Endometrium (tissue), 2 donors: ENCODE data around the gene C2orf92.
"Not testable (repeated sequence)": the region's sequence is repeated elsewhere in the genome, so short reads cannot be mapped to it uniquely, and the experiment has no call there.

ENCODE experiments used
- FAIRE-seq: peaks from 2 replicates; lab custom pipeline; 2012; peaks lifted over from hg19 to GRCh38; lab: Jason Lieb, UNC
- donor health status: control.
- donor health status: control.

The C2orf92 gene

GRCh38 chr2:97695744-97696143 is 26.2 kb downstream of the C2orf92 start:
- no peak for FAIRE-seq

GRCh38 chr2:97697252-97698235 is 28.0 kb downstream of the C2orf92 start:
- peak; percentile 91 for FAIRE-seq

DNA sequence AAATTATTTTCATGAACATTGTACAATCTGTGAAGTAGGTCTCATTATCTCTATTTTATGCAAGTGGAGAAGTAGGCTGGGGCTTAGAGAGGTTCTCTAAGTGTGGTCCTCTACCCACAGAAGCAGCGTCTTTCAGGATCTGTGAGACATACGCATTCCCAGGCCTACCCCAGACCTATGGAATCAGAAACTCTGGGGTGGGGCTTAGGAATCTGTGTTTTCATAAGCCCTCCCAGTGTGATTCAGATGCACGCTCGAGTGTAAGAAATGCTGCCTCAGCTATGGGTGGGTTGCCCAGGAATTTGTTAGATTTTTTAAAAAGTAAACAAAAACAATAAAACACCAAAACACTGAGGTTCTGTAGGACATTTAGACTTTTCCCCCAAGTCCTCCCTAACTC is 29.0 kb downstream of the C2orf92 start:
- FAIRE-seq: no peak

DNA sequence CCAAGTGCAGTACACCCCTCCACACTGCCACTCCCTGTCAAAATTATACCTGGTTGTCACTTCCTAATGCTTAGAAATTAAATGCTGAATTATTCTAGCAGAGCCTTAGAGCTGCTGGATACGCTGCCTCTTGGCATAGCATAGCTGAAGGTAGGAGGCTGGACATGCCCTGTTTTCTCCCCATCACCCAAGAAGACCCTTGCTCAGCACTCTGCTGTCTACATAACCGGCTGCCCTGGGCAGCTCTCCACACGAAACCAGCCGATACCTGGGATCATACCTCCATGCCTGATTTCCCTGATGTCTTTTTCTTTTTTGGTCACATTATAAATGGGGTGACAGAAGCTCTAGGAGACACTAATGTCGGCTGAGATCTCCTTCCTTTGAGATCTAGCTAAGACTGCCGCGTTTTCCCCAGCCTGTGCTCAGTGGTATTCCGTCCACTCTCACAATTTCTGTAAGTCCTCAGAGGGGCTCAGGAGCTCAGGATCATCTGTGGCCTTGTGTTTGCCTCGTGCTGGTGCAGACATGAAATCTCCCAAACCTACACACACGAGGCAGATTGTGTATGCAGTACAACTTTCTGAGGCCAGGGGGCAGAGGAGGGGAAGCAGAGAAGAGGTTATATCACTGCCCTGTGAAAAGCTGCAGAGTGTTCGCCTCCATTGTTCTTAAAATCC is 30.4 kb downstream of the C2orf92 start:
- no peak for FAIRE-seq

DNA sequence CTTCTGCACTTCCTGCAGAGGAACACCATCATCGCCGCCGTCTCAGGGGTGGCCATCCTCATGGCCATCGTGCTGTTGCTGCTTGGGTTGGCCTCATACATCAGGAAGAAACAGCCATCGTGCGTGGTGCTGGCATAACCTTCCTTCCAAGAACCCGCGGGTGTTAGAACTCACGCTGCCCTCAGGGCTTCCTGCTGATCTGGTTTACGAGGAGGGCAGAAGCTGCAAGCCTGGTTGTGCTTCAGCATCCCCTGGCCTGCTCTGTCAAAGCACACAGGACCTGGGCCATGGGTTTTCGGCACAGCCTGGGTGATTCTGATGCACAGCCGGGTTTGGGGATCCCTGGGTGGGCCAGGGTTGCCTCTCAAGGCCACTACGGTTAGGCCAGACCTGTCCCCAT is 31.7 kb downstream of the C2orf92 start:
- no peak for FAIRE-seq

- no peak for FAIRE-seq
Observed at GRCh38 chr2:97701851-97702465, 32.4 kb downstream of the C2orf92 start.

GRCh38 chr2:97702731-97703470 is 33.4 kb downstream of the C2orf92 start:
- no peak for FAIRE-seq

GRCh38 chr2:97703741-97704140 is 34.2 kb downstream of the C2orf92 start:
- no peak for FAIRE-seq

DNA sequence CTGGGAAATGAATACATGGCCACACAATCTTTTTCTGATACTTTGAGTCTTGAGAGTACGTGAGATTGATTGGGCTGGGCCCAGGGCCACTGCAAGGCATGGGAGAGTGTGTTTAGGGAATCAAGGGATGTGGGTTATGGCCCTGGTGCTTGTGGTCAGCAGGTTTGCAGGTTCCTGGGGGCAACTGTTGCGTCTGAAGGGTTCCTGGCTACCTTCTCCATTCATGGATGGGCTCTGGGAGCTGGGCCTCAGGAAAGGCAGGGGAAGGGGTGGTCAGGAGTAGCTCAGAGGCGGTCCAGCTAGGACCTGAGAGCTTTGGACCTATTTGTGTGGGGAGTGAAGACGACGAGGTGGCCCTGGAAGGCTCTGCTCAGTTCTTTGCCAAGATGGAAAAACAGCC is 35.5 kb downstream of the C2orf92 start:
- FAIRE-seq: no peak

GRCh38 chr2:97706112-97706511 is 36.6 kb downstream of the C2orf92 start:
- FAIRE-seq: no peak

DNA sequence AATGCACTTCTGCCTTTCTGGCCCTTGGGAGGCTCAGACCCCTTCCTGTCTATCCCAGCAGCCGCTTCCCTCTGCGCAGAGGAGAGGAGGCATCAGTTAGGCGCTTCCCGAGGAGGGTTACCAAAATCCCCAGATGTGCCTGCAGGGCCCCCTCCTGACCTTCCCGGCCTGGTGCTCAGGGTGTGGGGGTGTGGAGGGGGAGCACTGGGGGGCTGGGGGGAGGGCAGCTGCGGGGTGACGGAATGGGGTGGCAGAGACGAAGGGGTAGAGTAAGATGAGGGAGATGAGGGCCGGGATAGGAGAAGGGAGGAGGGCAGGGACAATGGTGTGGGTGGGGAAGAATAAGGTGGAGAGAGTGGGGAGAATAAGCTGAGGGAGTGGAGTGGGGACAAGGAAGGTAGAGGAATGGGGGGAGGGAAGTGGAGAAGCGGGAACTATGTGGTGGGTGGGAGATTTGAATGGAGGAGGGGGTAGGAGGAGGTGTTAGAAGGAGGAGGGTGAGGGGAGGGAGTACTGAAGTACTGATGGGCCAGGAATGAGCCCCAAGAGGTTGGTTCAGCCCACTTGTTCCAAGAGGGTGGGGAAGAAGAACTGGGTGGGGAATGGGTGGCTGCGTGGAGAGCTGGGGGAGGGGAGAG is 37.3 kb downstream of the C2orf92 start:
- FAIRE-seq: no peak

DNA sequence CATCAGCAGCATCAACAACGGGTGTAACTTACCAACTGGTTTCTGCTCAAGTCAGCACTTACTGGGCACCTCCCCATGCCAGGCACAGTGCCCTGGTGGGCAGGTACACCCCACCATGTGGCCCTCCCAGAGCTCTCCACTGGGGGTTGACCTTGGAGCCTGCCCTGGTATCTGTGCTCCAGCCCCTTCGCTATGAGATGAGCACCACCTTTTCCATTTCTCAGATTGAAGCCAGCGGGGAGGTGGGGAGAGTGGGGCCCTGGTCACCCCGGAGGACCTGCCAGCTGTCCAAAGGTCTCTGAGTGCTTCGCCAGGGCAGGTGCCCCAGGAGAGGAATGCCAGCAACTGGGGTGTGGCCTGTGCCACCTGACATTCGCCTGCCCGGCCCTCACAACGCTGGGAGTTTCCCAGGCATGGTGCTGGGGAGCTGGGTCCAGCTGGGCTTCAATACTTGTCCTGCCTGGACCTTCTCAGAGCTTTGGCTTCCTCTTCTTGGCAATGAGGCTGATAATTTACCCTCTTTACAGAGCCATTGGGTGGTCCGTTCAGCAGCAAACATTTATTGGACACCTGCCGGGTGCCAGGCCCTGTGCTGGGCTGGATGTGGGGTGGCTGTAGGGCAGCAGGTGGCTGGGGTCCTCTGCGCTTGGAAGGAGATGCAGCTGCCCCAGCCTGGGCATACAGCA is 38.0 kb downstream of the C2orf92 start:
- FAIRE-seq: no peak

DNA sequence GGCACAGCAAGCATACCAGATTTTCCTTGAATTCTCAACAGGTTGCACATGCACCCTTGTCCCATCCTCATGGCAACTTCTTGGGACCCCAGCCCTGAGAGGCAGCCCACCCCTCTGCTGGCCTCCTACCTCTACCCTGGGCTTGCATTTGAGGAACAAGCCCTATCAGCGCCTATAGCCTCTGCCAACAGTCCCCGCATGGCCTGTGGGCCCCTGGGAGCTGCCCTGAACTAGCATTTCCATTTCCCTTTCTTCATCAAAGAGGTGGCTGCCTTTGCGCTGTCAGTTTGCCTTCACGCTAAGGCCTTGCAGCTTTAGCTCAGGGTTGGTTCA is 38.5 kb downstream of the C2orf92 start:
- no peak for FAIRE-seq

DNA sequence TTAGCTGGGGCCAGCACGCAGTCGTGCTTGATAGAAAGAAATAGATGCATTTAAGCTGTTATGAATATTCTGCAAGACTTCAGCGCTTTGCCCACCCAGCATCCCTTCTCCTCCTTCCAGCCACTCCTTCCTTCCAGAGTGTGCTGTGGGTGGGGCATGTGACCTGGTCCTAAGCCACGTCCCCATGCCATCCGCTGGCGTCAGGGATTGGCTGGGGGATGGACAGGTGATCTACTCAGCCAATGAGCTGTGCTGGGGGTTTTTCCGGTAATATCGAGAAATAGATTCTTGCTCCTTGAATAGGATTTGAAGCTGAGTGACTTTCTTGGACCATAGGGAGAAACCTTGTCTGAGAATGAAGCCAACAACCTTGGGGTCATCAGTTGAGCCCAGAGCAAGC is 39.1 kb downstream of the C2orf92 start:
- FAIRE-seq: no peak

DNA sequence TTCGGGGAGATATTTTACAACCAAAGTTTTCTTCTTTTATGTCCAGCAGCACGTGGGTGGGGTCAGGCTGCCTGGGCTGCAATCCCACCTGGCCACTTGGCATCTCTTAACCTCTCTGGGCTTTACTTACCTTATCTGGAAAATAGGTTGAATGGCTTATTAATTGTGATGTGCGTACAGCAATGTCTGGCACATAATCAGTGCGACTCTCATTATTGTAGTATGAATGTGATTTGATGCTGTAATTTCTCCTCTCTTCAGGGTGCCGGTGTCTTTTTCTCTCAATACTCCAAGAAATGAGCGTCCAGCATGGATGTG is 41.8 kb downstream of the C2orf92 start:
- FAIRE-seq: no peak

DNA sequence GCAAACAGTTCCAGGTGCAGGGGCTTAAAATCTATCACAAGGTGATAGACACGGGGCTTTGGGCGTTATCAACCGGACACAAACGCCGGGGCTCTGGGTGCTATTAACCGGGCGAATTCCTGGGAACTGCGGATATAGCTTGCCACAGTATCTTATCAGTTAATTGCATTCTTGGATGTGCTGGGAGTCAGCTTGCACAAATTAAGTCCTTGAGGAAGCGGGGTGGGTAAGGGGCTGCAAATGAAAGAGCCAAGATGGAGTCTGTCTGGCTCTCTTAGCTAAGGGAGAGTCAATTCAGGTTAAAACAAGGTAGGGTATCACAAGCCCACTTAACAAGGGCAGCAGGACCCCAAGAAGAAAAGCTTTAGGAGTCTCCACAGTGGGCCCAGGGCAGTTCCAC is 42.7 kb downstream of the C2orf92 start:
- FAIRE-seq: not testable (repeated sequence)

GRCh38 chr2:97712693-97713295 is 43.3 kb downstream of the C2orf92 start:
- FAIRE-seq: no peak

DNA sequence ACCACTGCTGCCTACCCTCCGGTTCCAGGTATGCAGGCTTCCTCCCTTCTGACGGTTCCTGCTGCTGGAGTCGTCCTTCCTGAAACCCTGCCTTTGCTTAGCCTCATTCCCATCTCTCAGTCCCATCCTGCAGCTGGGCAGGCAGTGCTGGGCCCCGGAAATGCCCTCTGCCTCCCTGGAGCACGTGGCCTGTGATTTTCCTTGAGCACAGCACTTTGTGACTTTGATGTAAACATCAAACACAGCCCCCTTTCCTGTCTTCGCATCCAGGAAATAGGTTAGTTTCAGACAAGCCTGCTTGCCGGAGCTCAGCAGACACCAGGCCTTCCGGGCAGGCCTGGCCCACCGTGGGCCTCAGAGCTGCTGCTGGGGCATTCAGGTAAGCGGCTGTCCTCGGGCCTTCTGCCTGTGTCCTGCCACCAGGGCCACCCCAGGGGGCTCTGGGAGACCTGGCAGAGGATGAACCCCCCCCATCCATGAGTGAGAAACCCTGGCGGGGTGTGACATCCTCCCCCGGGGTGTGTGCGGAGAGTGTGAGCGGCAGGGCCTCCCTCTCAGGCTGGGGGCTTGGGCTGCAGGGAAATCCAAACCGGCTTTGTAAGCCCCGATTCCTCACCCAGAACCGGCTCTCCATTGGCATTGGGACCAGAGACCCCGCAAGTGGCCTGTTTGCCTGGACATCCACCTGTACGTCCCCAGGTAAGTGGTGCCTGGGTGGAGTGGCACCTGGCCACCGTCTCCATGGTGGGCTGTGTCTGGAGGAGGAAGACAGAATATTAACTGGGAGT is 44.0 kb downstream of the C2orf92 start, which contains the start of gene ZAP70:
Gene ZAP70, plus strand, starts transcription at position 281 of the 788 bp plus-strand sequence. CDS start 10,461 bp downstream, outside the sequence.
- FAIRE-seq: no peak

GRCh38 chr2:97714084-97714949 is 44.8 kb downstream of the C2orf92 start:
- FAIRE-seq: no peak
